GM12891 (cell line): ENCODE data around the gene PDS5A.
"Not testable (repeated sequence)": the region's sequence is repeated elsewhere in the genome, so short reads cannot be mapped to it uniquely, and the experiment has no call there.

Source experiments
- DNase-seq: peaks from one replicate; pipeline ENCODE4 v3.0.0; 2011; ENCODE audit warnings: low spot score; ENCODE audit not compliant: insufficient read length
- FAIRE-seq: peaks from 2 replicates; lab custom pipeline; 2011; peaks lifted over from hg19 to GRCh38; lab: Jason Lieb, UNC
- PAX5 ChIP-seq: IDR thresholded peaks from 2 replicates; pipeline ENCODE4 v1.6.1; 2011; ENCODE audit warnings: low read length, moderate library complexity, mild to moderate bottlenecking; ENCODE audit not compliant: insufficient read depth, severe bottlenecking
- POLR2A ChIP-seq: IDR thresholded peaks from 2 replicates; pipeline ENCODE4 v1.6.1; 2011; ENCODE audit warnings: low read depth, low read length, control low read depth
- POLR2AphosphoS5 ChIP-seq: IDR thresholded peaks from 2 replicates; pipeline ENCODE4 v1.6.1; 2011; ENCODE audit warnings: low read depth, low read length, control low read depth
- POU2F2 ChIP-seq: IDR thresholded peaks from 2 replicates; pipeline ENCODE4 v1.6.1; 2011; ENCODE audit warnings: low read depth, mild to moderate bottlenecking, control low read depth, low read length, moderate library complexity
- SPI1 ChIP-seq: IDR thresholded peaks from 2 replicates; pipeline ENCODE4 v1.6.1; 2011; ENCODE audit warnings: low read depth, low read length, control low read depth
- TAF1 ChIP-seq: IDR thresholded peaks from 2 replicates; pipeline ENCODE4 v1.6.1; 2011; ENCODE audit warnings: low read depth, low read length, control low read depth

Gene PDS5A

GRCh38 chr4:39825090-39825489 is 152.6 kb downstream of the PDS5A start:
- TF ChIP-seq TAF1 (no peak), POLR2AphosphoS5 (no peak), POLR2A (no peak), PAX5 (no peak), POU2F2 (no peak), SPI1 (no peak)
- FAIRE-seq (peak; percentile 9), DNase-seq (no peak)

- TF ChIP-seq POLR2A: no peak
- TF ChIP-seq SPI1: no peak
- TF ChIP-seq POU2F2: no peak
- no peak for TF ChIP-seq POLR2AphosphoS5
- no peak for TF ChIP-seq PAX5
- no peak for TF ChIP-seq TAF1
- DNase-seq: no peak
- FAIRE-seq: no peak
Measured at GRCh38 chr4:39823191-39823590, 154.5 kb downstream of the PDS5A start.

GRCh38 chr4:39822662-39823061 is 155.0 kb downstream of the PDS5A start:
- no peak for FAIRE-seq
- DNase-seq: no peak
- no peak for TF ChIP-seq POLR2A
- TF ChIP-seq SPI1: no peak
- no peak for TF ChIP-seq TAF1

GRCh38 chr4:39821951-39822350 is 155.8 kb downstream of the PDS5A start:
- TF ChIP-seq PAX5 (no peak), POLR2AphosphoS5 (no peak), SPI1 (no peak), TAF1 (no peak), POLR2A (no peak), POU2F2 (no peak)
- FAIRE-seq: no peak
- no peak for DNase-seq

- no peak for TF ChIP-seq POLR2A
- no peak for TF ChIP-seq TAF1
- TF ChIP-seq PAX5: no peak
- no peak for TF ChIP-seq SPI1
- TF ChIP-seq POLR2AphosphoS5: no peak
- TF ChIP-seq POU2F2: no peak
- FAIRE-seq: no peak
- DNase-seq: no peak
Measured at GRCh38 chr4:39820186-39820585, 157.5 kb downstream of the PDS5A start.

GRCh38 chr4:39818646-39819045 is 159.1 kb downstream of the PDS5A start:
- no peak for FAIRE-seq
- no peak for TF ChIP-seq POLR2AphosphoS5
- no peak for TF ChIP-seq POLR2A
- TF ChIP-seq TAF1: no peak
- TF ChIP-seq POU2F2: no peak
- no peak for TF ChIP-seq PAX5
- DNase-seq: no peak

GRCh38 chr4:39814403-39815185 is 163.1 kb downstream of the PDS5A start:
- no peak for TF ChIP-seq POLR2AphosphoS5
- no peak for TF ChIP-seq PAX5
- TF ChIP-seq POU2F2: no peak
- no peak for TF ChIP-seq SPI1
- TF ChIP-seq TAF1: no peak
- no peak for TF ChIP-seq POLR2A
- DNase-seq (no peak), FAIRE-seq (no peak)

GRCh38 chr4:39813761-39814160 is 163.9 kb downstream of the PDS5A start:
- peak; percentile 96 for FAIRE-seq
- DNase-seq: not testable (repeated sequence)

GRCh38 chr4:39813033-39813432 is 164.7 kb downstream of the PDS5A start:
- FAIRE-seq: peak; percentile 91
- not testable (repeated sequence) for DNase-seq

- FAIRE-seq (no peak), DNase-seq (no peak)
Measured at GRCh38 chr4:39812500-39812899, 165.2 kb downstream of the PDS5A start.

More at GRCh38 chr4:39812500-39812899, 165.2 kb downstream of the PDS5A start:
- no peak for TF ChIP-seq SPI1
- no peak for TF ChIP-seq POLR2AphosphoS5
- TF ChIP-seq POLR2A: no peak
- TF ChIP-seq TAF1: no peak
- TF ChIP-seq POU2F2: no peak
- TF ChIP-seq PAX5: no peak
